K562 (cell line): Measurements from ENCODE around the gene CFD. TPM values are rescaled to one million over a fixed set of nuclear protein-coding genes. Genes with fewer than 3 reads are reported as not detected.

Experiments
- COPS2 ChIP-seq: fragments of 450-650 bp; conservative IDR thresholded peaks from 2 replicates; pipeline ENCODE4 v1.6.1; 2016; ENCODE audit warnings: mild to moderate bottlenecking, moderate library complexity
- GATAD2A ChIP-seq: fragments of 450-650 bp; IDR thresholded peaks from 2 replicates; pipeline ENCODE4 v1.6.1; 2017
- HNRNPUL1 ChIP-seq: fragments of 200-400 bp; formaldehyde crosslinking; IDR thresholded peaks from 2 replicates; pipeline ENCODE4 v1.6.1; 2017; ENCODE audit warnings: low read length
- HSF4 ChIP-seq: fragments of 250-450 bp; sonication (Bioruptor Pico); IDR thresholded peaks from 2 replicates; pipeline ENCODE4 v2.1.2; 2022; ENCODE audit warnings: mild to moderate bottlenecking, moderate library complexity, borderline replicate concordance
- NFIC ChIP-seq: fragments of 450-650 bp; IDR thresholded peaks from 2 replicates; pipeline ENCODE4 v1.6.1; 2017; ENCODE audit warnings: mild to moderate bottlenecking, inconsistent platforms
- PCBP2 ChIP-seq: fragments of 200-400 bp; formaldehyde crosslinking; IDR thresholded peaks from 2 replicates; pipeline ENCODE4 v1.6.1; 2018; ENCODE audit warnings: low read length, low read depth, mild to moderate bottlenecking, moderate library complexity; ENCODE audit not compliant: poor library complexity, severe bottlenecking
- RHOXF2B ChIP-seq: fragments of 250-450 bp; sonication (Bioruptor Pico); conservative IDR thresholded peaks from 2 replicates; pipeline ENCODE4 v1.5.1; 2021
- SIX5 ChIP-seq, 2 experiments: IDR thresholded peaks; 2 replicates each; pipeline ENCODE4 v1.6.1; 2011; ENCODE audit warnings: low read length in 2 of 2, borderline replicate concordance in 1 of 2, low read depth in 1 of 2, mild to moderate bottlenecking in 1 of 2, moderate library complexity in 1 of 2; ENCODE audit not compliant: insufficient read depth in 1 of 2
- ZBTB40 ChIP-seq, 2 experiments: fragments of 450-650 bp in 1 of 2; sonication (generic) in 1 of 2; formaldehyde crosslinking in 1 of 2; IDR thresholded peaks; 2 replicates each; pipeline versions ENCODE4 v1.7.1 to v1.9.0; 2016 to 2022; ENCODE audit warnings: inconsistent platforms in 1 of 2, mild to moderate bottlenecking in 1 of 2, missing genetic modification reagents in 1 of 2
- ZBTB49 ChIP-seq: sonication (generic); formaldehyde crosslinking; IDR thresholded peaks from 2 replicates; pipeline ENCODE4 v1.8.0; 2022; ENCODE audit warnings: missing genetic modification reagents, mild to moderate bottlenecking, borderline replicate concordance
- ZNF124 ChIP-seq: sonication (generic); formaldehyde crosslinking; IDR thresholded peaks from 2 replicates; pipeline ENCODE4 v1.8.1; 2022; ENCODE audit warnings: missing genetic modification reagents
- ZNF184 ChIP-seq: sonication (generic); formaldehyde crosslinking; IDR thresholded peaks from 2 replicates; pipeline ENCODE4 v1.5.0; 2020; ENCODE audit warnings: missing genetic modification reagents
- polyA plus RNA-seq, 8 experiments: library from polyadenylated mRNA; depleted of rRNA in 4 of 8; stranded (reverse) in 5 of 8; unstranded in 3 of 8; fragments of >200 nt; fragmentation: Nextera tagmentation in 2 of 8; fragmentation: Illumina TruSeq in 1 of 8; extraction: Ambion mirVana in 2 of 8; extraction: Trizol in 1 of 8; gene quantifications; 2 replicates each; pipeline versions ENCODE4 v1.2.1 to v1.2.3, GENCODE V29; 2011 to 2014; ENCODE audit warnings: inconsistent platforms in 1 of 8, missing spikeins in 1 of 8
- total RNA-seq, 7 experiments: library from RNA; depleted of rRNA in 6 of 7; stranded (reverse); fragments of >200 nt in 6 of 7; fragmentation: Illumina TruSeq in 2 of 7; extraction: Trizol in 2 of 7; gene quantifications; 2 replicates each; pipeline versions ENCODE4 v1.2.1 to v1.2.3, GENCODE V29; 2011 to 2021; ENCODE audit warnings: low replicate concordance in 1 of 7
- TF ChIP-seq, protein P1 (sequence below): sonication (generic); formaldehyde crosslinking; IDR thresholded peaks from 2 replicates; pipeline ENCODE4 v1.4.0; 2020; ENCODE audit warnings: mild to moderate bottlenecking, missing genetic modification reagents

Gene CFD
- total and polyA plus RNA-seq, 9 of the 15 experiments (the other 6 are each of a cell fraction or from before 2014, with no cell fraction given), result 0.52 to 59.4 (median 7.6) TPM

DNA sequence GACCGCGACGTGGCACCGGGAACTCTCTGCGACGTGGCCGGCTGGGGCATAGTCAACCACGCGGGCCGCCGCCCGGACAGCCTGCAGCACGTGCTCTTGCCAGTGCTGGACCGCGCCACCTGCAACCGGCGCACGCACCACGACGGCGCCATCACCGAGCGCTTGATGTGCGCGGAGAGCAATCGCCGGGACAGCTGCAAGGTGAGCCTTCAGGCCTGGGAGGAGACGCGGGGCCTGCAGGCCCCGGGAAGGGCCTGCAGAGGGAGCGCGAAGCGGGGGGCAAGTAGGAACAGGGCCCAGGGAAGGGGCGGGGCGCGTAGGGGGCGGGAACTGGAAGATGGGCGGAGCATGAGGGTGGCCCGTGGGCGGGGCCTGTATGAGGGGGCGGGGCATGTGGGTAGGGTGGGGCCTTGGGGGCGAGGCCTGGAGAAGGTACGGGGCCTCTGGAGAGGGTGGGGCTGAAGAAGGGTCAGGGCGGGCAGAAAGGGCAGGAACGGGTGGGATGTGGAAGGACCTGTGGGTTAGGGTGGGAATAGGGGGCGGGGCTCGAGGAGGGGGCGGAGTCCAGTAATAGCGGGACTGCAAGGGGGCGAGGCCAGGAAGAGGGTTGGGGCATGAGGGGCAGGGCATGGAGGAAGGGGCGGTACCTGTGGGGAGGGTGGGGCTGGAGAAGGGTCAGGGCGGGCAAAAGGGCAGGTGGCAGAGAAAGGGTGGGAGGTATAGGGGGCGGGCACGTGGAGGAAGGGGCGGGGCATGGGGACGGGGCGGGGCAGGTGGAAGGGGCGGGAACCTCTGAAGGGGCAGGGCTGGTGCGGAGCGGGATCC lies 2.5 kb downstream of the CFD start (continued):
- TF ChIP-seq, protein P1, sequence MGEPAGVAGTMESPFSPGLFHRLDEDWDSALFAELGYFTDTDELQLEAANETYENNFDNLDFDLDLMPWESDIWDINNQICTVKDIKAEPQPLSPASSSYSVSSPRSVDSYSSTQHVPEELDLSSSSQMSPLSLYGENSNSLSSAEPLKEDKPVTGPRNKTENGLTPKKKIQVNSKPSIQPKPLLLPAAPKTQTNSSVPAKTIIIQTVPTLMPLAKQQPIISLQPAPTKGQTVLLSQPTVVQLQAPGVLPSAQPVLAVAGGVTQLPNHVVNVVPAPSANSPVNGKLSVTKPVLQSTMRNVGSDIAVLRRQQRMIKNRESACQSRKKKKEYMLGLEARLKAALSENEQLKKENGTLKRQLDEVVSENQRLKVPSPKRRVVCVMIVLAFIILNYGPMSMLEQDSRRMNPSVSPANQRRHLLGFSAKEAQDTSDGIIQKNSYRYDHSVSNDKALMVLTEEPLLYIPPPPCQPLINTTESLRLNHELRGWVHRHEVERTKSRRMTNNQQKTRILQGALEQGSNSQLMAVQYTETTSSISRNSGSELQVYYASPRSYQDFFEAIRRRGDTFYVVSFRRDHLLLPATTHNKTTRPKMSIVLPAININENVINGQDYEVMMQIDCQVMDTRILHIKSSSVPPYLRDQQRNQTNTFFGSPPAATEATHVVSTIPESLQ (CRISPR knock-in tag), result no peak
- TF ChIP-seq GATAD2A (peak; percentile 64; the same call in 1 of the 2 replicates), ZBTB49 (CRISPR knock-in tag) (no peak), NFIC (peak; percentile 58), ZBTB40 (IDR thresholded peaks at IDR 0.05) (no peak), ZBTB40 (CRISPR knock-in tag; IDR thresholded peaks at IDR 0.05) (no peak), HNRNPUL1 (no peak), ZNF124 (peak; percentile 55; the same call in 1 of the 2 replicates), PCBP2 (no peak), COPS2 (no peak), RHOXF2B (CRISPR knock-in tag) (no peak), SIX5 (IDR thresholded peaks at IDR 0.05; ENCODE audit: borderline replicate concordance in 1 of 2, insufficient read depth in 1 of 2, low read depth in 1 of 2, low read length in 2 of 2) (no peak), HSF4 (CRISPR knock-in tag) (no peak), ZNF184 (CRISPR knock-in tag) (no peak)
